HEK293 (cell line): ENCODE measurements around the gene TMEM250.

Source experiments
- CTCF ChIA-PET: fragments of 350-600 bp; formaldehyde crosslinking; extraction: SDS; loops from one replicate; lab custom pipeline; 2021; ENCODE audit warnings: antibody characterized with exemption; lab: Yijun Ruan, JAX
- POLR2A ChIA-PET: fragments of 300-600 bp; formaldehyde crosslinking; extraction: SDS; loops from one replicate; lab custom pipeline; 2020; ENCODE audit warnings: antibody characterized with exemption, inconsistent platforms; lab: Yijun Ruan, JAX
- H3K27ac ChIP-seq: fragments of 200-500 bp; sonication (Bioruptor generic); 2 replicates; pipeline ENCODE4 v1.5.1; 2014; ENCODE audit warnings: low read depth, low read length, control low read depth, inconsistent platforms; ENCODE audit errors: extremely low read depth
- H3K36me3 ChIP-seq, 2 experiments: fragments of 200-500 bp in 1 of 2; sonication (Bioruptor generic) in 1 of 2; 1 replicate in 1 of 2; 2 replicates in 1 of 2; pipeline ENCODE4 v1.5.1; 2014 to 2017; ENCODE audit warnings: inconsistent platforms in 2 of 2, low read length in 2 of 2; ENCODE audit not compliant: control insufficient read depth in 2 of 2, insufficient read depth in 1 of 2
- H3K4me1 ChIP-seq: fragments of 200-500 bp; sonication (Bioruptor generic); 2 replicates; pipeline ENCODE4 v1.5.1; 2014; ENCODE audit warnings: mild to moderate bottlenecking, low read length, inconsistent platforms; ENCODE audit not compliant: control insufficient read depth, insufficient read depth
- H3K4me3 ChIP-seq: 2 replicates; pipeline ENCODE4 v1.5.1; 2011; ENCODE audit warnings: low read depth, mild to moderate bottlenecking, control low read depth, low read length, moderate library complexity
- H3K9me3 ChIP-seq: fragments of 200-500 bp; sonication (Bioruptor generic); 2 replicates; pipeline ENCODE4 v1.5.1; 2014; ENCODE audit warnings: low read depth, low read length, inconsistent platforms; ENCODE audit not compliant: control insufficient read depth, insufficient read depth
- AEBP2 ChIP-seq: fragments of 450-650 bp; formaldehyde crosslinking; IDR thresholded peaks from 2 replicates; pipeline ENCODE4 v1.5.1; 2016; ENCODE audit warnings: missing biosample characterization, missing genetic modification characterization, borderline replicate concordance
- BCL11A ChIP-seq: fragments of 450-650 bp; formaldehyde crosslinking; IDR thresholded peaks from 2 replicates; pipeline ENCODE4 v1.5.1; 2016; ENCODE audit warnings: low read depth, missing biosample characterization, missing genetic modification characterization
- CTCF ChIP-seq: fragments of 450-650 bp; formaldehyde crosslinking; IDR thresholded peaks from 2 replicates; pipeline ENCODE4 v1.5.1; 2016; ENCODE audit warnings: missing biosample characterization, missing genetic modification characterization
- GLIS1 ChIP-seq: fragments of 450-650 bp; formaldehyde crosslinking; IDR thresholded peaks from 2 replicates; pipeline ENCODE4 v1.5.1; 2016; ENCODE audit warnings: missing biosample characterization, missing genetic modification characterization
- HIC1 ChIP-seq: fragments of 450-650 bp; formaldehyde crosslinking; IDR thresholded peaks from 2 replicates; pipeline ENCODE4 v1.5.1; 2016; ENCODE audit warnings: missing biosample characterization, missing genetic modification characterization
- KLF16 ChIP-seq: fragments of 450-650 bp; formaldehyde crosslinking; IDR thresholded peaks from 2 replicates; pipeline ENCODE4 v1.5.1; 2017; ENCODE audit warnings: missing biosample characterization, missing genetic modification characterization
- KLF8 ChIP-seq: fragments of 450-650 bp; formaldehyde crosslinking; IDR thresholded peaks from 2 replicates; pipeline ENCODE4 v1.5.1; 2016; ENCODE audit warnings: missing biosample characterization, missing genetic modification characterization
- PBX3 ChIP-seq: sonication (generic); formaldehyde crosslinking; IDR thresholded peaks from 2 replicates; pipeline ENCODE4 v1.8.1; 2022; ENCODE audit warnings: mild to moderate bottlenecking, moderate library complexity, missing genetic modification reagents
- PRDM2 ChIP-seq: fragments of 450-650 bp; formaldehyde crosslinking; IDR thresholded peaks from 2 replicates; pipeline ENCODE4 v1.5.1; 2016; ENCODE audit warnings: missing biosample characterization, missing genetic modification characterization, borderline replicate concordance
- TRIM28 ChIP-seq: IDR thresholded peaks from 2 replicates; pipeline ENCODE4 v1.6.1; 2011; ENCODE audit warnings: low read length, control low read depth, borderline replicate concordance
- ZBTB6 ChIP-seq: fragments of 450-650 bp; formaldehyde crosslinking; IDR thresholded peaks from 2 replicates; pipeline ENCODE4 v1.5.1; 2017; ENCODE audit warnings: missing biosample characterization, missing genetic modification characterization
- ZBTB8A ChIP-seq: fragments of 450-650 bp; formaldehyde crosslinking; IDR thresholded peaks from 2 replicates; pipeline ENCODE4 v1.5.1; 2016; ENCODE audit warnings: missing biosample characterization, missing genetic modification characterization
- ZFP41 ChIP-seq: fragments of 450-650 bp; formaldehyde crosslinking; IDR thresholded peaks from 2 replicates; pipeline ENCODE4 v1.5.1; 2016; ENCODE audit warnings: missing biosample characterization, missing genetic modification characterization, borderline replicate concordance
- ZNF114 ChIP-seq: fragments of 450-650 bp; formaldehyde crosslinking; IDR thresholded peaks from 2 replicates; pipeline ENCODE4 v1.5.0; 2017; ENCODE audit warnings: missing biosample characterization, missing genetic modification characterization
- ZNF169 ChIP-seq: fragments of 450-650 bp; formaldehyde crosslinking; IDR thresholded peaks from 2 replicates; pipeline ENCODE4 v1.5.1; 2016; ENCODE audit warnings: missing biosample characterization, missing genetic modification characterization
- ZNF211 ChIP-seq: fragments of 450-650 bp; formaldehyde crosslinking; IDR thresholded peaks from 2 replicates; pipeline ENCODE4 v1.5.1; 2016; ENCODE audit warnings: low read depth, missing biosample characterization, missing genetic modification characterization
- ZNF214 ChIP-seq: fragments of 450-650 bp; formaldehyde crosslinking; IDR thresholded peaks from 2 replicates; pipeline ENCODE4 v1.5.1; 2017; ENCODE audit warnings: missing biosample characterization, mild to moderate bottlenecking, missing genetic modification characterization, borderline replicate concordance
- ZNF426 ChIP-seq: fragments of 450-650 bp; formaldehyde crosslinking; IDR thresholded peaks from 2 replicates; pipeline ENCODE4 v1.5.1; 2017; ENCODE audit warnings: missing biosample characterization, missing genetic modification characterization, mild to moderate bottlenecking, inconsistent platforms, moderate library complexity
- ZNF501 ChIP-seq: fragments of 450-650 bp; formaldehyde crosslinking; IDR thresholded peaks from 2 replicates; pipeline ENCODE4 v1.5.1; 2016; ENCODE audit warnings: missing biosample characterization, missing genetic modification characterization
- ZNF549 ChIP-seq: fragments of 450-650 bp; IDR thresholded peaks from 2 replicates; pipeline ENCODE4 v1.5.1; 2018; ENCODE audit warnings: missing biosample characterization, missing genetic modification characterization, mild to moderate bottlenecking, inconsistent platforms, moderate library complexity
- ZNF610 ChIP-seq: fragments of 450-650 bp; formaldehyde crosslinking; IDR thresholded peaks from 2 replicates; pipeline ENCODE4 v1.5.1; 2016; ENCODE audit warnings: missing biosample characterization, missing genetic modification characterization, borderline replicate concordance
- ZNF629 ChIP-seq: fragments of 450-650 bp; formaldehyde crosslinking; IDR thresholded peaks from 2 replicates; pipeline ENCODE4 v1.5.1; 2017; ENCODE audit warnings: missing biosample characterization, missing genetic modification characterization
- ZNF704 ChIP-seq: fragments of 450-650 bp; formaldehyde crosslinking; IDR thresholded peaks from 2 replicates; pipeline ENCODE4 v1.5.1; 2016; ENCODE audit warnings: missing biosample characterization, missing genetic modification characterization

TMEM250 gene

GRCh38 chr9:136092741-136093140, 25.9 kb downstream of the TMEM250 start:
- ChIA-PET POLR2A (interaction anchor here (2.1 to 6.9 kb wide), 2 partner anchors 16 to 41 kb away, joined by 14 to 84 read pairs; no protein-coding TSS in a partner anchor), CTCF (interaction anchor here (2.0 to 4.0 kb wide), 2 partner anchors 30 kb away, joined by 16 to 67 read pairs; no protein-coding TSS in a partner anchor)
- Histone ChIP-seq H3K4me1 (peaks cover 6% of the 10 kb centered on the region), H3K4me3 (no peak overlapping the region), H3K36me3 (peaks cover 0 to 11% of the 10 kb centered on the region in 2 experiments; a peak in 1 of 3 replicates), H3K9me3 (no peaks in the 10 kb centered on the region), H3K27ac (no peak overlapping the region)
- TF ChIP-seq ZNF114 = no peak
- TF ChIP-seq BCL11A (tag by site-specific recombination) = no peak
- no peak for TF ChIP-seq ZNF704 (tag by site-specific recombination)
- TF ChIP-seq KLF8 (tag by site-specific recombination) = no peak
- no peak for TF ChIP-seq KLF16 (tag by site-specific recombination)
- no peak for TF ChIP-seq ZNF214
- TF ChIP-seq ZFP41 (tag by site-specific recombination) = no peak
- peak; percentile 23 for TF ChIP-seq ZBTB8A
- peak; percentile 37; the same call in 1 of the 2 replicates for TF ChIP-seq PBX3 (CRISPR knock-in tag)
- TF ChIP-seq PRDM2 (tag by site-specific recombination) = no peak
- TF ChIP-seq ZNF211 (tag by site-specific recombination) = no peak
- no peak for TF ChIP-seq ZNF549 (tag by site-specific recombination)
- no peak for TF ChIP-seq ZNF629 (tag by site-specific recombination)
- TF ChIP-seq ZNF426 (tag by site-specific recombination) = no peak
- TF ChIP-seq HIC1 (tag by site-specific recombination) = no peak
- no peak for TF ChIP-seq ZNF610 (tag by site-specific recombination)
- no peak for TF ChIP-seq TRIM28
- TF ChIP-seq ZNF169 (tag by site-specific recombination) = no peak
- TF ChIP-seq CTCF (tag by site-specific recombination) = peak; percentile 42
- no peak for TF ChIP-seq AEBP2 (tag by site-specific recombination)
- no peak for TF ChIP-seq ZNF501 (tag by site-specific recombination)
- TF ChIP-seq ZBTB6 (tag by site-specific recombination) = no peak
- no peak for TF ChIP-seq GLIS1 (tag by site-specific recombination)
